ENCODE measurements around the gene VSTM2B. TPM values are rescaled to one million over a fixed set of nuclear protein-coding genes. Genes with fewer than 3 reads are reported as not detected.

Gene VSTM2B
- total RNA-seq, 1 experiment from 2014 or later, result not detected

DNA sequence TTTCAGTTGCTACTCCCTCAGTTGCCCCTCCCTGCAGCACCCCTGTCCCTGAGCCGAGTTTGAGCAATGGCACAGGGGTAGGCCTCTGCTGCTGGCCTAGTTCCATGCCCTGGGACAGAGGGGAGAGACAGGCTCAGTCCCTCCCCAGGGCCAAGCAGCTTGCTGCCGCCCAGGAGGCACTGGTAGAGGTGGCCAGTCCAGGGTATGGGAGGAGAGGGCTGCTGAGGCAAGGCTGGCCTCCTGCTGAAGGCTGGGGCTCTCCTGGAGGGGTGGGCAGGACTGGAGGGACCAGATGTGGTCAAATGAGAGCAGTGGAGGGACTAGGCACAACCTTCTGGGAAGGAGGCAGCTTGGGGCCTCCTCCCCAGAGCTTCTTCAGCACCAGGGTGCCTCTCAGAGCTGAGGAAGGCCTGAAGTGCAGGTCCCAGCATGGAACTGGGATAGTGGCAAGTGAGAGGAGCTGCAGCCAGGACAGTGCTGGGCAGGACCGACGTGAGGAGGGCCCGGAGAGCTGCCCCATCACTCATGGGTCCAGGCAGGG lies 29.8 kb upstream of the VSTM2B start:
- DNase-seq (ENCODE audit: low read depth), result no peak

DNA sequence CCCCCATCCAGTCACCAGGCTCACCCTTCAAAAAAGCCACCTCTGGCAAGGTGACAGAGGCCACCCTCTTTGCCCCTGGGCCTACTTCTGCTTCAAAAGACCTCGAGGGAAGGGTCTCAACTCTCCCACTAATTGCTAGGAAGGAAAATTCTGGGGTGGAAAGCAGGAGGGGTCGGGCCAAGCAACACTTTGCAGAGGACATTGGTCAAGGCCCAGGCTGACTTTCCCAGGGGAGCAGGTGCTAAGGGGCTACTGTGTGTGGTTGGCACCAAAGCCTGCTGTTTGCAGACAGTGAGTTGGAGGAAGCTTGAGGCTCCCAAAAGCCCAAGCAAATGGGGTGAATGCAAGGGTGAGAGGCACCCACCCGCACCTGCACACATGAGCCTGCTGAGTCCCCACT lies 28.6 kb upstream of the VSTM2B start:
- DNase-seq (ENCODE audit: low read depth), result no peak

DNA sequence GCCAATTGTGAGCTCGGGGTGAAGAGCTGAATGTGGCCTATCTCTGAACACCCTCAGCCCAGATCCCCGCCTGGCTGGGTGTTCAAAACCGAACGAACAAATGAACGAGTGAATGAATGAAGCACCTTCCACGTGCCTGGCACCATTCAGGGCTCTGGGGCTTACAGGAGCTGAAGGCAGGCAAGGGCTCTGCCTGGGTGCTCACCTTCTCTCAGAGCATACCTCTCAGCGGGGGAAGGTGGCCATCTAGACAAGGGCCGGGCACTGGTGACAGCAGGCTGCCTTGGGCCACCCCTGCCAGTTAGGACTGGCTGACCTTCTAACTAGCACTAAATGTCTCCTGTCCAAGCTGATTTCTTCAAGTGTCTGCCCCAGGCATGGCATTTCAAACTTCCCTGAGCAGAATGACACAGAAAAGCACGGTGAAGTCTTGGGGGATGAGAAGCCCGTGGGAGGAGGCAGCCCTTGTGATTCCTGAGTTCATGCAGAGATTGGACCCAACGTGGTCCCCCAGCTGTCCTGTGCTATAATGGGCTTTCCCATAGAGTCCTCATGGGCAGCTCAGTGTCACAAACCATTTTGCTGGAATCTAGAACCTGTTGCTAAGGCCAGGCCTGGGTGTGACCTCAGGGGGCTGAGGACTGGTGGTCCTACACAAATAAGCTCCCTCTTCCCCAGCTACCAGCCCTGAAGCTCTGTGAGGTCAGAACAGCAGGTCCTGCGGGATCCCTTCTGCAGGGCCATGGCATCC lies 27.9 kb upstream of the VSTM2B start:
- DNase-seq (ENCODE audit: low read depth), result no peak

DNA sequence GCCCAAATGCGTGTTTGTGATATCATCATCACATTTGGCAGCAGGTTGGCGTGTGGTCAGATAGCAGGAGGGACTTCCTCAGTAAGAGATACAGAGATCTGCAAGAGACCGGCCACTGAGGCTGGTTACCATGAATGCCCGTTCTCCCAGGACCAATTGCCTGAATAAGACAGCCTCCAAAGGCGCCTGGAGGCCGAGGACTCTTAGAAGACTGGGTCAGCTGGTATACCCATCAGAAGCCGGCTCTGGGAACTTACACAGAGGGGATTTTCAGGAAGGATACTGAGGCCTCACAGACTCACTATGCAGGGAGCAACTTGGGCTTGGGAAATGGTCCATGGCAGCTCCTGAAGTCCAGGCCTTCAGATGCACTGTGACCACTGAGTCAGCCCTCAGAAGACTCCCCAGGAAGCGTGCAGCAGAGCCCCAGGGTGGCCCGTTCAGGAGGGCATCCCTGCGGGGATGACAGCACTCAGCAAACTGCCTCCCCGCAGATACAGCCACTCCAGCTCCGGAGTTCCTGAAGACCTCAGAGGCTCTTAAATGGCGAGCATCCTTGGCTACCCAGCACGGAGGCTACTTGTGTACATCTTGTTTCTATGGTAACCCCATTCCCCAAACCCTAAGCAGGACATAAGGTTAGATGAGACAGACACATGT lies 26.4 kb upstream of the VSTM2B start:
- DNase-seq (ENCODE audit: low read depth), result no peak

DNA sequence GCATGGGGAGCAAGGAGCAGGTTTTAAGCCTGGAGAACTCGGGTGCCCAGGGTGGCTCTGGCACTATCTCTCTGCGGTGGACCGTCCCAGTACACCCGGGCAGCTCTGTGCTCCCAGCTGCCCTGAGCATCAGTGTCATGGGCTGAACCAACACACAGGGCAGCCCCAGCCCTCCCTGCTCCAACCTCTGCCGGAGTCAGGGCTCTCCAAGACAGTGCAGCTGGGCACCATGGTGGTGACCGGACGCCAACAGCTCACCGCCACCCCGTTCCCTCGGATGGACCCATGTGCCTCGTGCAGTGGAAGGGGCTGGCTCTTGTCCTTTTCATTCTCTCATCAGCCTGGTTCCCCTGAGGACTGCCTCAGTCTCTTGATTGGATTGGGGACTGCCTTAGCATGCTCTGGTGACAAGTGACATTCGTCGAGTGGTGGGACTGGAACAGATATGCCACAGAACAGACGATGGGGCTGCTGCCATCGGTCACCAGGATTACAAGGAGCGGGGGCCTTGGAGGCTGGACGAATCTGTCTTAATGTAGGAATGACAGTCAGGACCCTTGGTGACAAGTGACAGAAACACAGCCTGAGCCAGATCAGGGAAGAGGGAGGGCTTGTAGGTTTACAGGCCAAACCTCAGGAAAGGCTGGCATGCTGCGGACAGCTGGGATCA lies 25.7 kb upstream of the VSTM2B start:
- DNase-seq (ENCODE audit: low read depth), result no peak

DNA sequence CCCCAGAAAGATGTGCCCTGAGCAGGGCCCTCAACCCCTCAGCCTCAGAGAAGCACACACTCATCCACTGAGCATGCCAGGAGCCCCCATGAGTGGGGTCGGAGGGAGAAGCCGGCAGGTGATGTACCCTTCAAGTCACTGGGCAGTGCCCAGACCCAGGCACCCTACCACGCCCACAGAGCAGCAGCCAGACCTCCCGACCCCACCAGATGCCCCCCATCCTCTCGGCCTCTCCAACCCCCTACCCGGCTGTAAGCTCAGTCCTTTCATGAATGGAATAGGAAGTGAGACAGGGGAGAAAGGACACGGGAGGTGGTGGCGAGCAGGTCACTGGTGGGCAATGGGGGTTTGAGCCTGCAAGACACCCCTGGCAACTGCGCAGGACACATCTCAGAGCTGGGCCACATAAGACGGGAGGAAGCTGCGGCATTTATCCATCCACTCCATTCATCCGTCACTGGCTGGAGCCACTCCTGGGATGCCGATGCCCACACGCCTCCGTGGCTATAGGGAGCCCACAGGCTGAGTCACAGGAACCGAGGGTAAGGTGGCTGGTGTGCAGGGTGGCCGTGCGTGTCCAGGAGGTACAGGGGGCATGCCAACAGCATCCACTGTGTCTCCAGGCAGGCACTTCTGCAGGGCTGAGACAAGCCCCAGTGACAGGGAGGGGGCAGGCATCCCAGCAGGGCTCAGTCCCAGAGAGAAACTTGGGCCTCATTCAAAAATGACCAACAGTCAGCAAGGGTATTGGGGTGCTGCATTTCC lies 23.8 kb upstream of the VSTM2B start:
- DNase-seq (ENCODE audit: low read depth), result no peak

DNA sequence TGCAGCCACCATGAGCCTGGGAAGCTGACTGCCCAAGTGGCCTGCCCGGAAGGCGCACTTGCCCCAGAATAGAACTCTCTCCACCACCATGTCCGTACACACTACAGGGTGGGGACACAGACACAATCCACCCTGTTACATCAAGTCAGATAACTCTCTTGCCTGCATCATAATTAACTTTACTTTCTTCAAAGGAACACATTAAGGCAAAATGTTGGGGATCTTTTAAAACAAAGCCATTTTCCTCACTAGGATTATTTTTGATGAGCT lies 23.3 kb upstream of the VSTM2B start:
- DNase-seq (ENCODE audit: low read depth), result no peak

DNA sequence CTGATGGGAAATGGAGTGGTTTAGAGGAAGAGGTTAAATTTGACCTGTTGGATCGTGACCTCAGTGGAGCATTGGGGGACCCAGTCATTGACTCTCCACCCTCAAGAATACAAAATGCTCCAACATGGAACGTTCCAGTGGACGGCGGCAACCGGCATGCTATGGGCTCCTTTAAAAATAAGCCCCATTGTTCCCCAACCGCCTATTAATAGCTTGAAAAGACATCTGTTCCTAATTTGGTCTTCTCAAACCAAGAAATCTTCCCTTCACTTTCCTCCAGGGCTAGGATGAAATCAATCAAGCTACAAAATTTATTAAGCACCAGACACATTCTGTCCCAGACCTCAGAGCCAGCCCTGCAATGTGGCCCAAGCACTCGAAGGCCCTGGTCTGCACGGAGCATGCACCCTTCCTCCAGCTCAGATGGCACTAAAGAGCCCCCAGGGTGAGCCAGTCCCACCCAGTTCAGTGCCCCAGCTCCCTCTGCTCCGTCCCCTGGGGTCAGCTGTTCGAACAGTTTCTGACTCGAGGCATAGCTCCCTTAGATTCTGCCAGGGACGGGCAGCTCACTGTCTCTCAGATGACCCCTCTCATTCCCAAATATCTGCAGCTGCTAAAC lies 22.5 kb upstream of the VSTM2B start:
- no peak for DNase-seq (ENCODE audit: low read depth)

DNA sequence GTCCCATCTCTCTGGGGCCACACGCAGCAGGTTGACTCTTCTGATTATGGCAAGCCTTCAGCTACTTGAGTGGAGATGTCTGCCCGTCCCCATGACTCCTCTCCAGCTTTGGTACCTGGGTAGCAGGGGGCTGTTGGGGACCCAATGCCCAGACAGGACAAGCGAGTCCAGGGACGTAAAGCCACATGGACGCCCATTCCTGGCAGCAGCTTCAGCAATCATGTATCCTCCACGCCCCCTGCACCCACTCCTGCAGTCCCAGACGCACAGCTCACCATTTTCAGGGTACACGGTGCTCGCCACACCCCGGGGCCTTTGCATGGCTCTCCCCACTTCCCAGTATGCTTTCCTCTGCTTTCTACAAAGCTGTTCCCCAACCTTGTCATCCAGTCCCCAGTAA lies 22.0 kb upstream of the VSTM2B start:
- no peak for DNase-seq (ENCODE audit: low read depth)

DNA sequence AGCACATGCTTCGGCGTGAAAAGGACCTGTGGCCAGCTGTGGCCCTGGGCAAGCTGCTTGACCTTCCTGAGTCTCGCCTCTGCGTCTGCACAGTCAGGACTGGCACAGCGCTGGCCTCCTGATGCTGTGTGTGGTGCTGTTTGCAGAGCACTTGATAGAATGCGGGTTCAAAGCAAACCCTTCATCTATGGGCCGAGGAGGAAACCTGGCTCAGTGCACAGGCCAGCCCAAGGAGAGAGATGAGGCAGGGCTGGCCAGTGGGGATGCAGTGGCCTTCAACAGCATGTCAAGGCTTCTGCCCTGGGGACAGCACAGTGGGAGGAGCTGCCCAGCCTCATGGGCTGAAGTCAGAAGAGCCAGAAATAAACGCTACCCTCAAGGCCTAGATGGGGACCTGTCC lies 21.3 kb upstream of the VSTM2B start:
- DNase-seq (ENCODE audit: low read depth), result no peak

DNA sequence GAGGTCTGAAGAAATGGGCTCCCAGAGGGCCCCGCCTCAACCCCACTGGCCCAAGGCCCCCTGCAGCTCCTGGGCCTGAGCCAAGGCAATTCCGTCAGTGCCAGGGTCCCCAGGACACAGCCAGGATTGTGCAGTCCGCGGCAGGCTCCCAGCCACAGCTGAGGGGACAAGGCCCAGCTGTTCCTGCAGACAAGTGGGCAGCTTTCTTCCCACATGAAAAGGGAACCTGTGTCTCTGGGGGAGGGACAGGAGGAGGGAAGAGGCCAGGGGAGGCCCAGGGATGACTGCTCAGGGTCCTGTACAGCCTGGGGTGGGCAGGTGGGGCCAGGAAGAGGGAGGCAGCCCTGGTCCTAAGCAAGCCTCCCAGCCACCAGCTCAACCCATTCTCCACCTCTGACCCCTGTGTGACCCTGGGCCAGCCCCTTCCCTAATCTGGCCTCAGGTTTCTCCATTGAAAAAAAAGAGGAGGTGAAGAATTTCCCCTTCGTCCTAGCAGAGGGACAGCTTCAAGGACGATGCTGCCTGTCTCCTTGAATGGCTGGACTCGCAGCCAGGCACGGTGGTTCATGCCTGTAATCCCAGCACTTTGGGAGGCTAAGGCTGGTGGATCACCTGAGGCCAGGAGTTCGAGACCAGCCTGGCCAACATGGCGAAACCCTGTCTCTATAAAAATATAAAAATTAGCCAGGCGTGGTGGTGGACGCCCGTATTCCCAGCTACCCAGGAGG lies 20.5 kb upstream of the VSTM2B start:
- no peak for DNase-seq (ENCODE audit: low read depth)

DNA sequence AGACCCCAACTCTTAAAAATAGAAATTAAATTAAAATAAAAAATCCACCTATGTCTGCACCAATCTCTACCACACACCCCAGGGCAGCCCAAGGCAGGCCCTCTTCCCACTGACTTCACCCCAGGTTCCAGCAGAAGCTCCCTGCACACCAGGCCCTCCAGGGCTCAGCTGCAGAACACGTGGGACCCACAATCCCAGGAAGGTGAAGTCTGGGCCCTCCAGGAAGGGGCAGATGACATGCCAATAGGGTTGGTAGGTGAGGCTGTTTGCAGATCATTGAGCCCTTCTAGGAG lies 19.2 kb upstream of the VSTM2B start:
- DNase-seq (ENCODE audit: low read depth), result no peak

DNA sequence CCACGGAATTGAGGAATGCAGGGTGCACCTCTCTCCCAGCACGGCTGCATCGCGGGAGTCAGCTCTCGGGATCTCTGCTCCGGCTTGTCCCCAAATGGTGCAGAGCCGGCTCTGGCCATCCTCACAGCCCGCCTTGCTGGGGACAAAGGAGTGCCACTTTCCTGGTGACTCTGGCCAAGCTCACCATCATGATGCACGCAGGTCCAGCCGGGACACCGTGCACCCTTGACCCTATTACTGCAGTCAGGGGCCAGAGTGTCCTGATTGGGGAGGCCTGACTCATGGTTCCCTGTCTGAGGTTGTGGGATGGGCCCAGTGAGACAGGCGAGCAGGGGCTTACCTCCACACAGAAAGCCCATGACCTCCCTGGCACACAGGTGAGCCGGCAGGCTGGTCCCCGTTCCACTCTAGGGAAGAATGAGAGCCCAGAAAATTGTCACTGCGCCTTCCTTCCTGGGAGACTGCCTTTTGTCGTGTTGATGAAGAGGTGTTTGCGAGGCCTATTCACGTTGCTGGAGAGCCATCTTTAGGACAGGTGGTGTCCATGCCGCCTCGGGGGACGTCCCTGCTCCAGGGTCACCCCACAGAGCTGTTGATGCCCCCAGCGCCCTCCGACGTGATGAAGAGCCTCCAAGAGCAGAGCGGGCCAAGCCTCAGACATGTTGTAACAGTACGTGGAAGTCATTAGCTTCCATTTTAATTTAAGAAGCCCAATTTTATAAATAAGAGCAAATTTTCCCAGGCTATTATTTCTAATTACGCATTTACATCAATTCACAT lies 18.5 kb upstream of the VSTM2B start:
- no peak for DNase-seq (ENCODE audit: low read depth)

DNA sequence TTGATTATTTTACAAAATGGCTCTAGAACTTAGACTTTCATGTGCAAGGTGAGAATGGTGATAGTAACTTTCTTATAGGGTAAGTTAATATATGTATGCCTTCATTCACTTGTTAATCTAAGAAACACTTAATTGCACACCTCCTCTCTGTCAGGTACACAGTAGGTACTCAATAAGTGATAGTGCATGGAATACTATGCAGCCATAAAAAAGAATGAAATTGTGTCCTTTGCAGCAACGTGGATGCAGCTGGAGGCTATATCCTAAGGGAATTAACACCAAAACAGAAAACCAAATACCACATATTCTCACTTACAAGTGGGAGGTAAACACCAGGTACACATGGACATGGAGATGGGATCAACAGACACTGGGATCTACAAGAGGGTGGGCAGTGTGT lies 17.6 kb upstream of the VSTM2B start:
- no peak for DNase-seq (ENCODE audit: low read depth)

DNA sequence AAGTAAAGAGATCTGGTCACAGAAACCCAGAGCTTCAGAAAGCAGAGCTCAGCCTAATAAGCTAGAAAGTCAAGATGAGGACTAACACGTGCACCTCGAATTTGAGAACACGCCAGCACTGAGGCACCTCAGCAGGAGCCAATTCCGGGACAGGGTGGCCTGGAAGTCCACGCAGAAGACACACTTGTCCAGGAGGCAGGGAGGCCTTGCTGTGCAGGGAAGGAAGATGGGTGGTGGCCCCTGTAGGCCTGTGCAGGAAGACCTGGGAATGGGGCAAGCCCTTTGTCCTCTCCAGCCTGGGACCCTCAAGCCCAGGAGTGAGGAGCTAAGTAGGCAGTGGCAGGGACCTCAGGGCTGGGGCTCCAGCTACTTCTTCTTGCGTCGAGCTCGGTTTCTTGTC lies 16.3 kb upstream of the VSTM2B start:
- no peak for DNase-seq (ENCODE audit: low read depth)

DNA sequence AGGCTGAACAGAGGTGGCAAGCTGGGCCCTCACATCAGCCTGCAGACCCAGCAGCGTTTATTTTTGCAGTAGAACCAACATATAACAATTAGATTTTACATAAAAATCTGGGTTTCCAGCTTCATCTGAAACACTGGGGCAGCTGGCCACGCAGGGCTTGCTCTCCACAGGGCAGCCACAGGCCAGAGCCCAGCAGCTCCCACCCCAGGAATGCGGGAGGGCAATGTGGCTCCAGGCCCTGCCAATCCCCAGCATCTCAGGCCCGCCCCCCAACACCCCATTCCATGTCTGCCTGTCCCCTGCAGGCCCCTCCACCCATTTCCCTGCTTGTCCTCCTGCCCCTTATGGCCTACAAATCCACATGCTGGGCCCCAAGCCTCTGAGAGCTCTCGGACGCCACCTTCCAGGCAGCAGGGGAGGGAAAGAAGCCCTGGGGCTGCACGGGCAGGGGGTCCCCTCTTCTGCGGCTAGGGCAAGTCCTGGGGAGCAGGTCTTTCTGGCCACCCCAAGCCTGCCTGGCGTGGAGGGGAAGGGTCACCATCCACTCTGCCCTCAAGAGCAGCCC lies 15.0 kb upstream of the VSTM2B start:
- no peak for DNase-seq (ENCODE audit: low read depth)

DNA sequence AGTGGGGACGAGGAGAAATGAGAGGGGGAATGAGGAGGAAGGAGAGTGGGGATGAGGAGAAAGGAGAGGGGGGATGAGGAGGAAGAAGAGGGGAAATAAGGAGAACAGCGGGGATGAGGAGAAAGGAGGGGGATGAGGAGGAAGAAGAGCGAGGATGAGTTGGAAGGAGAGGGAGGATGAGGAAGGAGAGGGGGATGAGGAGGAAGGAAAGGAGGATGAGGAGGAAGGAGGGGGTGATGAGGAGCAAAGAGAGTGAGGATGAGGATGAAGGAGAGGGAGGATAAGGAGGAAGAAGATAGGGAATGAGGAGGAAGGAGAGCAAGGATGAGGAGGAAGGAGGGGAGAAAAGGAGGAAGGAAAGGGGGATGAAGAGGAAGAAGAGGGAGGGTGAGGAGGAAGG lies 14.0 kb upstream of the VSTM2B start:
- no peak for DNase-seq (ENCODE audit: low read depth)

DNA sequence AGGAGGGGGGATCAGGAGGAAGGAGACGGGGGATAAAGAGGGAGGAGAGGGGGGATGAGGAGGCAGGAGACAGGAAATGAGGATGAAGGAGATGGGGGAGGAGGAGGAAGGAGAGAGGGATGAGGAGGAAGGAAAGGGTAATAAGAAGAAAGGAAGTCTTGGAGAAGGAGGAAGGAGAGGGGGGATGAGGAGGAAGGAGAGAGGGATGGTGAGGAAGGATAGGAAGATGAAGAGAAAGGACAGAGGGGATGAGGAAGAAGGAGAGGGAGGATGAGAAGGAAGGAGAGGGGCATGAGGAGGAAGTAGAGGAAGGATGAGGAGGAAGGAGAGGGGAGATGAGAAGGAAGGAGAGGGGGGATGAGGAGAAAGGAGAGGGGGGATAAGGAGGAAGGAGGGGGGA lies 13.0 kb upstream of the VSTM2B start:
- DNase-seq (ENCODE audit: low read depth), result no peak

DNA sequence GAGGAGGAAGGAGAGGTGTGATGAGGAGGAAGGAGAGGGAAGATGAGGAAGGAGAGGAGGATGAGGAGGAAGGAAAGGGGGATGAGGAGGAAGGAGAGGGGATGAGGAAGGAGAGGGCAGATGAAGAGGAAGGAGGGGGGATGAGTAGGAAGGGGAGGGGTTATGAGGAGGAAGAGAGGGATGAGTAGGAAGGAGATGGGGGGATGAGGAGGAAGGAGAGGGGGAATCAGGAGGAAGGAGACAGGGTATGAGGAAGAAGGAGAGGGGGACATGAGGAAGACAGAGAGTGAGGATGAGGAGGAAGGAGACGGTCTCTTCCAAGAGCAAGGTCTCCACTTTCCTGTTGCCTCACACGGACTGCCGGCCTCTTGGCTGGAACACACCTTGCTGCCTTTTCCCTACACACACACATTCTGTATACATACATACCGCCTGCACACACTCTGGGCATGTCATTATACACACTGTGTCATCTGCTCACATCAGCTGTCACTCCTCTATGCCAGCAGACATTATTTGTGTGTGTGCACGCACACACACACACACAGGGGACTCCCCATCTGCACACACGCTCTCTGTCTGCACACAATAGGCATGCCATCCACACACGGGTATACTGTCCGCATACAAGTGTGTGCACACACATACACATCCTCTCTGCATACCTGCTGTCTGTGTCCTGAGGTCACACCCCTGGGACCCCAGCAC lies 11.1 kb upstream of the VSTM2B start:
- no peak for DNase-seq (ENCODE audit: low read depth)

DNA sequence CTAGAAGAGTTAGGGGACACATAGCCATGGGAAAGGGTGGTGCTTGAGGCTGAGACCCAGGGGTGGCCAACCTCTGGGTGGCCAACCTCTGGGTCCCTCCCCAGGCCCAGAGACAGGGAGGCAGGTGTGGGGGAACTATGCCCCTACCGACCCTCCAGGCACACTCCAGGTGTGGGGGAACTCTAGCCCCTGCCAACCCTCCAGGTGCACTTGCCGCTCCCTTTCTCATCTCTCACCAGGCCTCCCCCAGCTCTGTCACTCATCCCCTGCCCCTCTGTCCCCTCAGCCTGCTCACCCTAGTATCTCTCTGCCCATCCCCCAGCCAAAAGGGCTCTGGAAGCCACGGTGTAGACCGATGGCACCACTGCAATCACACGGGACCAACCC lies 10.6 kb upstream of the VSTM2B start:
- no peak for DNase-seq (ENCODE audit: low read depth)

All from LHCN-M2 (cell line).